ENCODE measurements around the gene CRX.
"Not testable (repeated sequence)": the region's sequence is repeated elsewhere in the genome, so short reads cannot be mapped to it uniquely, and the experiment has no call there.

Gene CRX

GRCh38 chr19:47821460-47822020 lies at the start of gene CRX:
Gene CRX, plus strand, starts transcription at chr19:47821937. Its CDS starts 12,507 bp downstream, at chr19:47834444.
- DNase-seq (ENCODE audit: low spot score), result no peak

GRCh38 chr19:47776568-47776967 lies 45.2 kb upstream of the CRX start:
- no peak for DNase-seq (ENCODE audit: low spot score)

GRCh38 chr19:47777245-47778048 lies 44.3 kb upstream of the CRX start:
- not testable (repeated sequence) for DNase-seq (ENCODE audit: low spot score)

- peak; percentile 83 for DNase-seq (ENCODE audit: low spot score)
Measured at GRCh38 chr19:47778049-47778953, 43.4 kb upstream of the CRX start, which contains the start of gene SELENOW. Gene SELENOW, plus strand, starts transcription at chr19:47778703. Its CDS starts 83 bp downstream, at chr19:47778786.

- DNase-seq (ENCODE audit: low spot score), result no peak
Measured at GRCh38 chr19:47778954-47779351, 42.8 kb upstream of the CRX start.

GRCh38 chr19:47779524-47780214 lies 42.1 kb upstream of the CRX start:
- no peak for DNase-seq (ENCODE audit: low spot score)

GRCh38 chr19:47780215-47780551 lies 41.6 kb upstream of the CRX start:
- DNase-seq (ENCODE audit: low spot score), result no peak

GRCh38 chr19:47781590-47782262 lies 40.0 kb upstream of the CRX start:
- no peak for DNase-seq (ENCODE audit: low spot score)

GRCh38 chr19:47786566-47786965 lies 35.2 kb upstream of the CRX start:
- no peak for DNase-seq (ENCODE audit: low spot score)

- not testable (repeated sequence) for DNase-seq (ENCODE audit: low spot score)
Measured at GRCh38 chr19:47787307-47787706, 34.4 kb upstream of the CRX start.

GRCh38 chr19:47789811-47790210 lies 31.9 kb upstream of the CRX start:
- not testable (repeated sequence) for DNase-seq (ENCODE audit: low spot score)

- DNase-seq (ENCODE audit: low spot score), result peak; percentile 82
Measured at GRCh38 chr19:47790398-47790814, 31.3 kb upstream of the CRX start.

GRCh38 chr19:47792616-47793015 lies 29.1 kb upstream of the CRX start:
- DNase-seq (ENCODE audit: low spot score), result no peak

- no peak for DNase-seq (ENCODE audit: low spot score)
Measured at GRCh38 chr19:47794526-47794925, 27.2 kb upstream of the CRX start.

GRCh38 chr19:47796785-47797184 lies 25.0 kb upstream of the CRX start:
- DNase-seq (ENCODE audit: low spot score), result no peak

- no peak for DNase-seq (ENCODE audit: low spot score)
Measured at GRCh38 chr19:47797996-47798903, 23.5 kb upstream of the CRX start.

- no peak for DNase-seq (ENCODE audit: low spot score)
Measured at GRCh38 chr19:47798904-47799266, 22.9 kb upstream of the CRX start.

GRCh38 chr19:47801270-47801669 lies 20.5 kb upstream of the CRX start:
- DNase-seq (ENCODE audit: low spot score), result no peak

GRCh38 chr19:47802521-47803043 lies 19.2 kb upstream of the CRX start:
- DNase-seq (ENCODE audit: low spot score), result no peak

GRCh38 chr19:47803148-47803547 lies 18.6 kb upstream of the CRX start:
- DNase-seq (ENCODE audit: low spot score), result not testable (repeated sequence)

All from activated CD4-positive, alpha-beta T cell treated with anti-CD3 and anti-CD28 coated beads, Interleukin-2, Interleukin-4, amounts not matched to agents 100 ng/mL and 50 ng/mL, durations not matched to agents 16 hours and 8 hours (primary cell).